H1 (cell line): Measurements from ENCODE around the gene HTR3B. TPM values are rescaled to one million over a fixed set of nuclear protein-coding genes. Genes with fewer than 3 reads are reported as not detected.
"Not testable (repeated sequence)": the region's sequence is repeated elsewhere in the genome, so short reads cannot be mapped to it uniquely, and the experiment has no call there.

Experiments used
- CTCF ChIA-PET: fragments of 300-600 bp; sonication (Branson Sonifier 250); formaldehyde crosslinking; loops from one replicate; lab custom pipeline; 2021; ENCODE audit not compliant: partially characterized antibody; lab: Charles Lee
- POLR2A ChIA-PET: fragments of 300-600 bp; sonication (Branson Sonifier 250); formaldehyde crosslinking; loops from one replicate; lab custom pipeline; 2021; ENCODE audit warnings: inconsistent platforms; ENCODE audit not compliant: partially characterized antibody; lab: Charles Lee
- DNase-seq, 2 experiments: peaks; one replicate each; pipeline versions ENCODE4 v3.0.0 to v3.0.0-alpha.2; 2010 to 2022; ENCODE audit warnings: low spot score in 2 of 2, low read depth in 1 of 2, mixed read lengths in 1 of 2
- FAIRE-seq: peaks from 2 replicates; lab custom pipeline; 2011; peaks lifted over from hg19 to GRCh38; lab: Jason Lieb, UNC
- H2AFZ ChIP-seq: 2 replicates; pipeline ENCODE4 v1.8.1; 2012; ENCODE audit warnings: low read length, inconsistent platforms
- H2AK5ac ChIP-seq: 2 replicates; pipeline ENCODE4 v1.6.1; 2013; ENCODE audit warnings: low read depth, low read length
- H2BK120ac ChIP-seq: replicated peaks from 2 replicates; pipeline ENCODE3; 2013; ENCODE audit warnings: low read depth, low read length, inconsistent platforms
- H2BK12ac ChIP-seq: 2 replicates; pipeline ENCODE4 v1.6.1; 2013; ENCODE audit warnings: low read depth, low read length
- H2BK15ac ChIP-seq: 2 replicates; pipeline ENCODE4 v1.6.1; 2013; ENCODE audit warnings: low read length
- H2BK20ac ChIP-seq: 2 replicates; pipeline ENCODE4 v1.6.1; 2013; ENCODE audit warnings: low read length
- H2BK5ac ChIP-seq: 2 replicates; pipeline ENCODE4 v1.6.1; 2013; ENCODE audit warnings: low read depth, low read length
- H3K14ac ChIP-seq: 2 replicates; pipeline ENCODE4 v1.6.1; 2013; ENCODE audit warnings: inconsistent platforms; ENCODE audit not compliant: insufficient read length
- H3K18ac ChIP-seq: 2 replicates; pipeline ENCODE4 v1.6.1; 2013; ENCODE audit warnings: low read length; ENCODE audit errors: extremely low read depth
- H3K23ac ChIP-seq: 2 replicates; pipeline ENCODE4 v1.6.1; 2013; ENCODE audit warnings: inconsistent platforms; ENCODE audit not compliant: insufficient read length
- H3K23me2 ChIP-seq: 2 replicates; pipeline ENCODE4 v1.6.1; 2013; ENCODE audit warnings: low read depth, low read length
- H3K27ac ChIP-seq: 2 replicates; pipeline ENCODE4 v1.6.1; 2011; ENCODE audit warnings: low read depth, low read length, inconsistent platforms
- H3K27me3 ChIP-seq, 4 experiments: replicated peaks in 1 of 4; 1 replicate in 1 of 4; 2 replicates in 3 of 4; pipeline versions ENCODE4 v1.6.1 to v1.8.1; 2011 to 2013; ENCODE audit warnings: low read length in 3 of 4, mild to moderate bottlenecking in 3 of 4, inconsistent platforms in 2 of 4, mixed read lengths in 2 of 4, moderate library complexity in 1 of 4; ENCODE audit not compliant: control insufficient read depth in 3 of 4, insufficient read depth in 3 of 4; ENCODE audit errors: extremely low read depth in 1 of 4
- H3K36me3 ChIP-seq, 4 experiments: 2 replicates each; pipeline versions ENCODE4 v1.6.1 to v1.8.1; 2011 to 2013; ENCODE audit warnings: mild to moderate bottlenecking in 4 of 4, low read length in 3 of 4, moderate library complexity in 2 of 4, control low read depth in 1 of 4, inconsistent platforms in 1 of 4; ENCODE audit not compliant: insufficient read depth in 4 of 4, control insufficient read depth in 2 of 4
- H3K4ac ChIP-seq: replicated peaks from 2 replicates; pipeline ENCODE3; 2013; ENCODE audit warnings: low read length, low read depth, mixed read lengths, inconsistent platforms; ENCODE audit not compliant: insufficient read length
- H3K4me1 ChIP-seq, 4 experiments: replicated peaks in 1 of 4; 1 replicate in 1 of 4; 2 replicates in 3 of 4; pipeline versions ENCODE4 v1.6.1 to v1.8.1; 2011 to 2013; ENCODE audit warnings: low read length in 3 of 4, inconsistent platforms in 2 of 4, mixed read lengths in 1 of 4; ENCODE audit not compliant: insufficient read depth in 4 of 4, control insufficient read depth in 3 of 4
- H3K4me2 ChIP-seq, 2 experiments: 2 replicates each; pipeline versions ENCODE4 v1.6.1 to v1.8.1; 2011 to 2013; ENCODE audit warnings: low read depth in 2 of 2, low read length in 2 of 2, control low read depth in 1 of 2, inconsistent platforms in 1 of 2, mild to moderate bottlenecking in 1 of 2; ENCODE audit not compliant: insufficient read depth in 1 of 2
- H3K4me3 ChIP-seq, 4 experiments: fragments of 200-600, 300-600 bp in 1 of 4; sonication (generic), shearing (Covaris generic), sonication (Bioruptor Twin) in 1 of 4; 2 replicates each; pipeline versions ENCODE4 v1.5.1 to v1.8.1; 2011 to 2016; ENCODE audit warnings: low read length in 4 of 4, low read depth in 3 of 4, control low read depth in 2 of 4, inconsistent platforms in 2 of 4, mild to moderate bottlenecking in 2 of 4, mixed read lengths in 1 of 4, moderate library complexity in 1 of 4; ENCODE audit not compliant: insufficient read depth in 2 of 4; ENCODE audit errors: extremely low read depth in 1 of 4
- H3K56ac ChIP-seq: replicated peaks from 2 replicates; pipeline ENCODE3; 2013; ENCODE audit warnings: low read depth, mild to moderate bottlenecking, mixed read lengths, low read length, inconsistent platforms; ENCODE audit not compliant: insufficient read length
- H3K79me1 ChIP-seq: 2 replicates; pipeline ENCODE4 v1.6.1; 2013; ENCODE audit warnings: low read depth, low read length, control low read depth
- H3K79me2 ChIP-seq, 2 experiments: 2 replicates each; pipeline versions ENCODE4 v1.6.1 to v1.8.1; 2012 to 2013; ENCODE audit warnings: low read length in 2 of 2, mild to moderate bottlenecking in 2 of 2, inconsistent platforms in 1 of 2; ENCODE audit not compliant: insufficient read depth in 2 of 2, control insufficient read depth in 1 of 2
- H3K9ac ChIP-seq, 4 experiments: replicated peaks in 1 of 4; 1 replicate in 1 of 4; 2 replicates in 3 of 4; pipeline versions ENCODE4 v1.6.1 to v1.8.1; 2011 to 2013; ENCODE audit warnings: low read depth in 3 of 4, low read length in 3 of 4, control low read depth in 2 of 4, mild to moderate bottlenecking in 2 of 4, moderate library complexity in 2 of 4, inconsistent platforms in 1 of 4; ENCODE audit errors: extremely low read depth in 1 of 4
- H3K9me3 ChIP-seq, 2 experiments: 2 replicates each; pipeline versions ENCODE4 v1.6.1 to v1.8.1; 2012 to 2013; ENCODE audit warnings: mild to moderate bottlenecking in 2 of 2, moderate library complexity in 2 of 2, control low read depth in 1 of 2, inconsistent platforms in 1 of 2, low read depth in 1 of 2, low read length in 1 of 2, mixed read lengths in 1 of 2; ENCODE audit not compliant: insufficient read depth in 2 of 2
- H4K20me1 ChIP-seq, 2 experiments: replicated peaks in 1 of 2; 2 replicates each; pipeline versions ENCODE3 to v1.8.1; 2011 to 2013; ENCODE audit warnings: inconsistent platforms in 2 of 2, low read length in 2 of 2, mild to moderate bottlenecking in 1 of 2; ENCODE audit not compliant: insufficient read depth in 2 of 2, control insufficient read depth in 1 of 2
- H4K5ac ChIP-seq: 2 replicates; pipeline ENCODE4 v1.6.1; 2013; ENCODE audit warnings: low read length, low read depth, mixed read lengths, inconsistent platforms; ENCODE audit not compliant: insufficient read length
- H4K8ac ChIP-seq: 2 replicates; pipeline ENCODE4 v1.8.0; 2013; ENCODE audit warnings: mild to moderate bottlenecking, moderate library complexity, low read length, inconsistent platforms; ENCODE audit not compliant: insufficient read depth; ENCODE audit errors: extremely low read depth
- H4K91ac ChIP-seq: replicated peaks from 2 replicates; pipeline ENCODE3; 2013; ENCODE audit warnings: low read length, mixed read lengths, inconsistent platforms; ENCODE audit not compliant: insufficient read length
- WGBS, 2 experiments: shearing (Covaris generic) in 1 of 2; methylation state at CpG; one replicate each; pipeline versions ENCODE4 v1.1.6 to v1.1.7; 2013 to 2015; ENCODE audit warnings: low lambda C conversion rate in 2 of 2, mixed read lengths in 2 of 2, inconsistent platforms in 1 of 2, low coverage in 1 of 2, missing lambda C conversion rate in 1 of 2; ENCODE audit not compliant: insufficient replicate concordance in 2 of 2, insufficient coverage in 1 of 2, insufficient read length in 1 of 2; ENCODE audit errors: extremely low coverage in 1 of 2, missing lambda C conversion rate in 1 of 2; 5-methylcytosine and 5-hydroxymethylcytosine counted together
- polyA plus RNA-seq, 7 experiments: library from polyadenylated mRNA; depleted of rRNA in 3 of 7; stranded (reverse) in 5 of 7; unstranded in 2 of 7; fragments of >200 nt in 5 of 7; fragments of 200-250 nt in 2 of 7; gene quantifications; 1 replicate in 5 of 7; 2 replicates in 1 of 7; 4 replicates in 1 of 7; pipeline versions ENCODE4 v1.2.1 to v1.2.3, GENCODE V29; 2011 to 2013; ENCODE audit warnings: missing spikeins in 2 of 7, mixed read lengths in 2 of 7
- total RNA-seq: library from RNA; stranded (reverse); fragmentation: NEBNext Ultra II Directional; extraction: Animal tissue kit (Norgen Biotek cat#: 25700); gene quantifications from 2 replicates; pipeline ENCODE4 v1.2.1, GENCODE V29; 2021

Gene HTR3B
- total and polyA plus RNA-seq, 2 of the 8 experiments (the other 6 are each of a cell fraction or from before 2014, with no cell fraction given) = not detected

DNA sequence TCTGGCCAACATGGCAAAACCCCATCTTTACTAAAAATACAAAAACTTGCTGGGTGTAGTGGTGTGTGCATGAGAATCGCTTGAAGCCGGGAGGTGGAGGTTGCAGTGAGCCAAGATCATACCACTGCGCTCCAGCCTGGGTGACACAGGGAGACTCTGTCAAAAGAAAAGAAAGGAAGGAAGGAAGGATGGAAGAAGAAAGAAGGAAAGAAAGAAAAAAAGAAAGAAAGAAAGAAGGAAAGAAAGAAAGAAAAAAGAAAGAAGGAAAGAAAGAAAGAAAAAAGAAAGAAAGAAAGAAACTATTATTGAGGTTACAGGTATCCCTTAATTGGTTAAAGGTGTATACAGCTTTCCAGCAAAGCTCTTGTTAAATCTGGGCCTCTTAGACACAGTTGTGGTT is 29.6 kb downstream of the HTR3B start:
- H3K4me2 ChIP-seq, H2BK120ac ChIP-seq, H3K36me3 ChIP-seq, H3K14ac ChIP-seq, H3K18ac ChIP-seq, H3K4ac ChIP-seq, H4K91ac ChIP-seq, H2BK20ac ChIP-seq, H3K9me3 ChIP-seq, H2BK12ac ChIP-seq, H3K9ac ChIP-seq, H3K79me2 ChIP-seq, H3K79me1 ChIP-seq, H4K5ac ChIP-seq, H3K56ac ChIP-seq, DNase-seq, H3K27me3 ChIP-seq, FAIRE-seq, H4K8ac ChIP-seq, H2AFZ ChIP-seq, H2AK5ac ChIP-seq, H3K23ac ChIP-seq, H2BK5ac ChIP-seq, POLR2A ChIA-PET, H2BK15ac ChIP-seq, H4K20me1 ChIP-seq, H3K23me2 ChIP-seq, H3K4me3 ChIP-seq, H3K27ac ChIP-seq: not testable (repeated sequence)
- CTCF ChIA-PET = interaction anchor here (1.5 kb wide), 1 partner anchor 59 kb away, joined by 3 read pairs; no protein-coding TSS in a partner anchor
- 95% methylated on average over 3 of the region's 3 CpGs; no CpG with 5 or more reads in 1 of the 2 experiments for WGBS, 2 experiments
- peaks cover 0 to 17% (median 5%) of the 10 kb centered on the region in 4 experiments; a peak in 3 of 7 replicates for H3K4me1 ChIP-seq
